MM.1S (cell line): ENCODE results near the gene TRA2A.

ENCODE experiments used
- DNase-seq: peaks from one replicate; pipeline ENCODE4 v3.0.0-alpha.2; 2015
- H2AFZ ChIP-seq: fragments of 300-600 bp; sonication (generic); 2 replicates; pipeline ENCODE4 v1.6.0; 2016; ENCODE audit warnings: antibody characterized with exemption, low read length
- H3F3A ChIP-seq: fragments of 300-600 bp; sonication (generic); 2 replicates; pipeline ENCODE4 v1.6.1; 2016; ENCODE audit warnings: mild to moderate bottlenecking, antibody characterized with exemption, low read length, moderate library complexity, mixed read lengths; ENCODE audit not compliant: insufficient read depth
- H3K27ac ChIP-seq: fragments of 300-600 bp; sonication (generic); 2 replicates; pipeline ENCODE4 v1.5.1; 2016; ENCODE audit warnings: mild to moderate bottlenecking, low read length
- H3K27me3 ChIP-seq: fragments of 300-600 bp; sonication (generic); replicated peaks from 2 replicates; pipeline ENCODE4 v1.6.0; 2016; ENCODE audit warnings: low read length; ENCODE audit not compliant: insufficient read depth
- H3K36me3 ChIP-seq: fragments of 300-600 bp; sonication (generic); replicated peaks from 2 replicates; pipeline ENCODE4 v1.6.1; 2016; ENCODE audit warnings: mild to moderate bottlenecking, low read length, mixed read lengths; ENCODE audit not compliant: insufficient read depth
- H3K4me1 ChIP-seq: fragments of 300-600 bp; sonication (generic); 2 replicates; pipeline ENCODE4 v1.6.1; 2016; ENCODE audit warnings: low read length, mixed read lengths
- H3K4me2 ChIP-seq: fragments of 300-600 bp; sonication (generic); 2 replicates; pipeline ENCODE4 v1.6.0; 2016; ENCODE audit warnings: low read depth, low read length
- H3K4me3 ChIP-seq: fragments of 300-600 bp; sonication (generic); 2 replicates; pipeline ENCODE4 v1.5.1; 2016; ENCODE audit warnings: low read length, mixed read lengths
- H3K79me2 ChIP-seq: fragments of 300-600 bp; sonication (generic); 2 replicates; pipeline ENCODE4 v1.6.1; 2016; ENCODE audit warnings: mixed run types, low read length, mixed read lengths
- H3K9ac ChIP-seq: fragments of 300-600 bp; sonication (generic); 2 replicates; pipeline ENCODE4 v1.6.1; 2016; ENCODE audit warnings: low read length, mixed read lengths
- H3K9me2 ChIP-seq: fragments of 300-600 bp; sonication (generic); replicated peaks from 2 replicates; pipeline ENCODE4 v1.6.1; 2016; ENCODE audit warnings: mild to moderate bottlenecking, low read length, mixed read lengths; ENCODE audit not compliant: insufficient read depth
- H3K9me3 ChIP-seq: fragments of 300-600 bp; sonication (generic); replicated peaks from 2 replicates; pipeline ENCODE4 v1.6.1; 2016; ENCODE audit warnings: mild to moderate bottlenecking, low read length, mixed read lengths; ENCODE audit not compliant: insufficient read depth
- H4K20me1 ChIP-seq: fragments of 300-600 bp; sonication (generic); 2 replicates; pipeline ENCODE4 v1.6.1; 2016; ENCODE audit warnings: mild to moderate bottlenecking, low read length, moderate library complexity, mixed read lengths; ENCODE audit not compliant: insufficient read depth
- EZH2 ChIP-seq: fragments of 300-600 bp; sonication (generic); optimal IDR thresholded peaks from 2 replicates; pipeline ENCODE3; 2017; ENCODE audit warnings: low read depth, mild to moderate bottlenecking, antibody characterized with exemption, low read length, mixed read lengths
- EZH2phosphoT487 ChIP-seq: fragments of 300-600 bp; sonication (generic); IDR thresholded peaks from 2 replicates; pipeline ENCODE4 v1.6.1; 2018; ENCODE audit warnings: antibody characterized with exemption, low read length
- TF ChIP-seq, protein P1 (sequence below): fragments of 300-600 bp; sonication (generic); IDR thresholded peaks from 2 replicates; pipeline ENCODE4 v1.5.1; 2016; ENCODE audit warnings: antibody characterized with exemption, low read length, mixed read lengths

Gene TRA2A

DNA sequence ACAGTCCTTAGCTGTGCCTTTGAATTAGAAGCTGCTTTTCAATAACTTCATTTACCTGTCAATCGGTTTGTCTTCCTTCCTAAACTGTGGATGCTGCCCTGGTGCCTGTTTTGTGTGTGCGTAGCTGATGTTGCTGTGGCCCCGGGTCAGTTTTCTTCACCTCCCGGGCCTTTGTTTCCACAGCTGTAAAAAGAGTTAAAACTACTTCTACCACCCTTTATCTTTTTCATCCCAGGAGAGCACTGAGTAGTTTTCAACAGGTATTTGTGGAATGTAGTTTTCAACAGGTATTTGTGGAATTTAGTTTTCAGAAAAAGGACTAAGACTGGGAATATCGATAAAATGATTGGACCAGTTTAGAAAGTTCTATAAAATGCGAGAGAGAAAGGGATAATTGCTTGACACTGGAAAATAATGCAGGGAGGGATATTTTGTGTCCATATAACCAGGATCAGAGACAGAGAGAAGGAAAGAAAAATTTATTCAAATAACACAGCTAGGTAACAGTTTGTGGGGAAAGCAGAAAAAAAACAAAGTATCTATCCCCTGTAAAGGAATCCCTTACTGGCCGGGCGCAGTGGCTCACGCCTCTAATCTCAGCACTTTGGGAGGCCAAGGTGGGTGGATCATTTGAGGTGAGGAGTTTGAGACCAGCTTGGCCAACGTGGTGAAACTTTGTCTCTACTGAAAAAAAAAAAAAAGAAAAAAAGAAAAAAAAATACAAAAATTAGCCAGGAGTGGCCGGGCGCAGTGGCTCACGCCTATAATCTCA is 45.6 kb downstream of the TRA2A start:
- Histone ChIP-seq H3K27me3 (peaks cover 9% of the 10 kb centered on the region; the same call in 1 of the 2 replicates), H3F3A (no peaks in the 10 kb centered on the region), H3K4me1 (no peaks in the 10 kb centered on the region), H3K36me3 (no peaks in the 10 kb centered on the region), H3K9me3 (no peaks in the 10 kb centered on the region), H3K79me2 (no peaks in the 10 kb centered on the region), H3K9ac (no peak overlapping the region), H2AFZ (no peak overlapping the region), H3K27ac (no peak overlapping the region), H3K9me2 (no peaks in the 10 kb centered on the region), H4K20me1 (no peaks in the 10 kb centered on the region), H3K4me2 (no peak overlapping the region), H3K4me3 (no peak overlapping the region)
- no peak for DNase-seq
- no peak for TF ChIP-seq EZH2phosphoT487
- TF ChIP-seq, protein P1, sequence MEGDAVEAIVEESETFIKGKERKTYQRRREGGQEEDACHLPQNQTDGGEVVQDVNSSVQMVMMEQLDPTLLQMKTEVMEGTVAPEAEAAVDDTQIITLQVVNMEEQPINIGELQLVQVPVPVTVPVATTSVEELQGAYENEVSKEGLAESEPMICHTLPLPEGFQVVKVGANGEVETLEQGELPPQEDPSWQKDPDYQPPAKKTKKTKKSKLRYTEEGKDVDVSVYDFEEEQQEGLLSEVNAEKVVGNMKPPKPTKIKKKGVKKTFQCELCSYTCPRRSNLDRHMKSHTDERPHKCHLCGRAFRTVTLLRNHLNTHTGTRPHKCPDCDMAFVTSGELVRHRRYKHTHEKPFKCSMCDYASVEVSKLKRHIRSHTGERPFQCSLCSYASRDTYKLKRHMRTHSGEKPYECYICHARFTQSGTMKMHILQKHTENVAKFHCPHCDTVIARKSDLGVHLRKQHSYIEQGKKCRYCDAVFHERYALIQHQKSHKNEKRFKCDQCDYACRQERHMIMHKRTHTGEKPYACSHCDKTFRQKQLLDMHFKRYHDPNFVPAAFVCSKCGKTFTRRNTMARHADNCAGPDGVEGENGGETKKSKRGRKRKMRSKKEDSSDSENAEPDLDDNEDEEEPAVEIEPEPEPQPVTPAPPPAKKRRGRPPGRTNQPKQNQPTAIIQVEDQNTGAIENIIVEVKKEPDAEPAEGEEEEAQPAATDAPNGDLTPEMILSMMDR = no peak
- TF ChIP-seq EZH2 = no peak

DNA sequence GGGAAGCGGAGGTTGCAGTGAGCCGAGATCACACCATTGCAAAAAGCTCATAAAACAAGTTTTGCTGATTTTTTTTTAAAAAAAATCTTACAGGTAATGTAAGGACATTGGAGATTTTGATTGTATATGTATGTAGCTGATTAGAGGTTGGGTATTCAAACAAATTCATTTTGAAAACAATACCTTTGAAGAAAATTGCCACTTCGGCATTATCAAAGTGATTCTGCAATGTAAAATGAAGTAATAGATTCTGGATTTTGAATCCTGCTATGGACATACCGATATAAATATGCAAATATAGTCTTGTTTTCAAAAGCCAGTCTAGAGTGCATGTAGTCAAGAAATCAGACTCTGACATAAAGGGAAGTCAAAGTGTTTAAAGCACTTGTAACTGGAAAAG is 49.1 kb downstream of the TRA2A start:
- DNase-seq = no peak
- Histone ChIP-seq H3K27me3 (peaks cover 42% of the 10 kb centered on the region), H3F3A (no peaks in the 10 kb centered on the region), H3K36me3 (no peaks in the 10 kb centered on the region), H3K9ac (no peak overlapping the region), H3K4me3 (no peak overlapping the region), H3K9me2 (no peaks in the 10 kb centered on the region), H3K27ac (no peak overlapping the region), H2AFZ (no peak overlapping the region), H3K79me2 (no peaks in the 10 kb centered on the region), H4K20me1 (no peaks in the 10 kb centered on the region), H3K4me2 (no peak overlapping the region), H3K4me1 (no peaks in the 10 kb centered on the region), H3K9me3 (no peaks in the 10 kb centered on the region)
- TF ChIP-seq EZH2 (no peak), EZH2phosphoT487 (no peak)
- TF ChIP-seq, protein P1 = no peak

DNA sequence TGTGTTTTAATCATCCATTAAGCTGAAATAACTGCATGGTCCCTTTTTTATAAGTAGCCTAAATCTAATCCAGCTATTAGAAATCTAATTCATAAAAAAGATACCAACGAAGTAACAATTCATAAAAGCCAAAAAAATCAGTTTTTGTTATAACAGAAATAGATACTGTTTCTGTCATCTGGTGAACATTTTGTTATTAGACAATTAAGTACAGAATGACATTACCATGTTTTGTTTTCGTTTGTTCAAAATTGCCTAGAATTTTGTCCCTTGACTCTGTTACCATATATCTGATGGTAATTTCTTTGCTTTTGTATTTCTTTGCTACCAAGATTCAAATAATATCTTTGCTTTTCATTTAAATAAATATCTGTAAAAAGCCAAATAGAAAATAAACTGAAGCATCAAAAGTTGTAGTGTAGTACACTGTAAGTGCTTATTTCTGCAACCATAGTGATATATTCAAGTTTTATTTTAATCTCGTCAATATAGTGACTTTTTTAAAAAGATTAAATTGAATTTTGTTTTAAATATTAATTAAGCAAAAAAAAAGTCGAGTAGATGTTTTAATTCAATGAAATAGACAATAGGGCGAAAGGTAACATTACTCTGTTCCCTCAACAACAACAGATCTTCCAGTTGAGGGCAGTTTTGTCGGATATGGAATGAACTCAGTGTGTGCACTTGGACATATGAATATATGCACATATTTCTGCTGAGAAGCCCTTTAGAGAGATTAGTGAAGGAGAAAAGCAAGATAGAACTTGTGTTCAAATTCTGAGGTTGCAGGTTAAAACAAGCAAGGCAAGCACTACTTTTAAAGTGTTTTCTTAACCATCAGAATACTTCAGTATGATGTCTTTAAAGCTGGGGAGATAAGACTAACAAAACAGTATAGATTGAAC is 53.6 kb downstream of the TRA2A start:
- peaks cover 84% of the 10 kb centered on the region for H3K27me3 ChIP-seq
- H3K4me1 ChIP-seq = 0 out of 2 replicates have a peak, but pooled peaks cover 3% of the 10 kb centered on the region
- no peaks in the 10 kb centered on the region for H3K36me3 ChIP-seq
- H3K27ac ChIP-seq = no peak overlapping the region
- no peak overlapping the region for H3K9ac ChIP-seq
- H3K9me3 ChIP-seq = no peaks in the 10 kb centered on the region
- H3K9me2 ChIP-seq = no peaks in the 10 kb centered on the region
- DNase-seq = no peak
- TF ChIP-seq, protein P1 = no peak
- TF ChIP-seq EZH2phosphoT487 (peak; percentile 97), EZH2 (peak; percentile 71)
- H3K4me2 ChIP-seq = no peak overlapping the region
- no peaks in the 10 kb centered on the region for H3K79me2 ChIP-seq
- H4K20me1 ChIP-seq = peaks cover 9% of the 10 kb centered on the region
- H3K4me3 ChIP-seq = no peak overlapping the region
- no peak overlapping the region for H2AFZ ChIP-seq
- 0 out of 2 replicates have a peak, but pooled peaks cover 6% of the 10 kb centered on the region for H3F3A ChIP-seq
